SK-N-SH (cell line): ENCODE data around the gene CAMK4. TPM values are rescaled to one million over a fixed set of nuclear protein-coding genes. Genes with fewer than 3 reads are reported as not detected.
A peak's percentile ranks its signal among the peaks of the same experiment; 100 is the strongest.

Source experiments
- CTCF ChIA-PET: fragments of 300-600, 350-600 bp; formaldehyde crosslinking; extraction: SDS; loops from one replicate; lab custom pipeline; 2021; lab: Yijun Ruan, JAX
- POLR2A ChIA-PET: fragments of 350-600 bp; sonication (Branson Sonifier 250); formaldehyde crosslinking; extraction: SDS; loops from one replicate; lab custom pipeline; 2020; ENCODE audit warnings: antibody characterized with exemption, inconsistent platforms; lab: Yijun Ruan, JAX
- DNase-seq: peaks from one replicate; pipeline ENCODE4 v3.0.0; 2012
- H2AFZ ChIP-seq: fragments of 200-600 bp; sonication (generic); 2 replicates; pipeline ENCODE4 v1.8.1; 2016; ENCODE audit warnings: antibody characterized with exemption, mild to moderate bottlenecking, low read depth
- H3F3A ChIP-seq: fragments of 200-600 bp; sonication (generic); replicated peaks from 2 replicates; pipeline ENCODE3; 2016; ENCODE audit warnings: antibody characterized with exemption, mild to moderate bottlenecking; ENCODE audit not compliant: insufficient read depth
- H3K27ac ChIP-seq, 2 experiments: fragments of 200-500 bp in 1 of 2; fragments of 200-600 bp in 1 of 2; sonication (Bioruptor generic) in 1 of 2; sonication (generic), shearing (Covaris generic) in 1 of 2; 2 replicates each; pipeline versions ENCODE4 v1.5.1 to v1.6.1; 2014 to 2016; ENCODE audit warnings: low read depth in 2 of 2, inconsistent platforms in 1 of 2, low read length in 1 of 2, mild to moderate bottlenecking in 1 of 2, mixed read lengths in 1 of 2
- H3K27me3 ChIP-seq: fragments of 200-600 bp; sonication (generic), shearing (Covaris generic); 2 replicates; pipeline ENCODE4 v1.6.1; 2016; ENCODE audit warnings: mixed run types; ENCODE audit not compliant: insufficient read depth
- H3K36me3 ChIP-seq, 2 experiments: fragments of 200-500 bp in 1 of 2; fragments of 200-600 bp in 1 of 2; sonication (Bioruptor generic) in 1 of 2; sonication (generic) in 1 of 2; replicated peaks in 1 of 2; 2 replicates each; pipeline versions ENCODE3 to v1.5.1; 2014 to 2016; ENCODE audit warnings: low read length in 1 of 2, mild to moderate bottlenecking in 1 of 2; ENCODE audit not compliant: insufficient read depth in 2 of 2, control insufficient read depth in 1 of 2
- H3K4me1 ChIP-seq, 2 experiments: fragments of 200-500 bp in 1 of 2; fragments of 200-600 bp in 1 of 2; sonication (Bioruptor generic) in 1 of 2; sonication (generic), shearing (Covaris generic) in 1 of 2; 2 replicates each; pipeline versions ENCODE4 v1.5.1 to v1.6.1; 2014 to 2016; ENCODE audit warnings: low read depth in 1 of 2, low read length in 1 of 2, mixed run types in 1 of 2; ENCODE audit not compliant: insufficient read depth in 2 of 2, control insufficient read depth in 1 of 2
- H3K4me2 ChIP-seq: fragments of 200-600 bp; sonication (generic), shearing (Covaris generic); 2 replicates; pipeline ENCODE4 v1.6.1; 2017; ENCODE audit warnings: mixed run types
- H3K4me3 ChIP-seq, 2 experiments: fragments of 200-500 bp in 1 of 2; fragments of 200-600 bp in 1 of 2; sonication (Bioruptor generic) in 1 of 2; sonication (generic), shearing (Covaris generic) in 1 of 2; 2 replicates each; pipeline versions ENCODE4 v1.5.1 to v1.8.1; 2014 to 2016; ENCODE audit warnings: low read depth in 2 of 2, inconsistent platforms in 1 of 2, low read length in 1 of 2, mild to moderate bottlenecking in 1 of 2, mixed read lengths in 1 of 2, moderate library complexity in 1 of 2
- H3K79me2 ChIP-seq: fragments of 200-600 bp; sonication (generic); 2 replicates; pipeline ENCODE4 v1.8.1; 2017; ENCODE audit warnings: mild to moderate bottlenecking; ENCODE audit not compliant: insufficient read depth
- H3K9ac ChIP-seq: fragments of 200-600 bp; sonication (generic); 2 replicates; pipeline ENCODE4 v1.6.1; 2017; ENCODE audit warnings: mixed run types
- H3K9me2 ChIP-seq: fragments of 200-600 bp; sonication (generic); 2 replicates; pipeline ENCODE4 v1.6.1; 2017; ENCODE audit warnings: mixed run types
- H3K9me3 ChIP-seq: fragments of 200-600 bp; sonication (generic); 2 replicates; pipeline ENCODE4 v1.6.1; 2017; ENCODE audit warnings: mixed run types, mild to moderate bottlenecking, moderate library complexity
- H4K20me1 ChIP-seq: fragments of 200-600 bp; sonication (generic); 2 replicates; pipeline ENCODE4 v1.6.1; 2017; ENCODE audit warnings: mild to moderate bottlenecking, mixed run types; ENCODE audit not compliant: insufficient read depth
- CHD2 ChIP-seq: fragments of 150-350 bp; IDR thresholded peaks from 2 replicates; pipeline ENCODE4 v1.6.1; 2018; ENCODE audit warnings: low read length; ENCODE audit not compliant: partially characterized antibody
- ELF1 ChIP-seq: IDR thresholded peaks from 2 replicates; pipeline ENCODE4 v1.4.0; 2012
- EP300 ChIP-seq, 2 experiments: IDR thresholded peaks; 2 replicates each; pipeline versions ENCODE4 v1.4.0 to v1.6.1; 2012; ENCODE audit warnings: borderline replicate concordance in 1 of 2, low read depth in 1 of 2, low read length in 1 of 2
- EZH2phosphoT487 ChIP-seq: fragments of 200-600 bp; sonication (generic); IDR thresholded peaks from 2 replicates; pipeline ENCODE4 v1.6.1; 2017; ENCODE audit warnings: low read depth, mixed run types, mild to moderate bottlenecking, antibody characterized with exemption, moderate library complexity, borderline replicate concordance
- FOSL2 ChIP-seq: IDR thresholded peaks from 2 replicates; pipeline ENCODE4 v1.4.0; 2012; ENCODE audit warnings: low read depth, mild to moderate bottlenecking, moderate library complexity, borderline replicate concordance
- GABPA ChIP-seq: IDR thresholded peaks from 2 replicates; pipeline ENCODE4 v1.4.0; 2012; ENCODE audit warnings: low read depth, mild to moderate bottlenecking
- GATA2 ChIP-seq: sonication (generic); formaldehyde crosslinking; IDR thresholded peaks from 2 replicates; pipeline ENCODE4 v1.5.0; 2020; ENCODE audit warnings: mild to moderate bottlenecking, missing genetic modification reagents
- MAX ChIP-seq: IDR thresholded peaks from 2 replicates; pipeline ENCODE4 v1.4.0; 2012; ENCODE audit warnings: low read depth
- NFIC ChIP-seq: IDR thresholded peaks from 2 replicates; pipeline ENCODE4 v1.4.0; 2012; ENCODE audit warnings: borderline replicate concordance
- NRF1 ChIP-seq: IDR thresholded peaks from 2 replicates; pipeline ENCODE4 v1.6.1; 2012; ENCODE audit warnings: low read depth, mild to moderate bottlenecking, low read length
- POLR2AphosphoS5 ChIP-seq: IDR thresholded peaks from 2 replicates; pipeline ENCODE4 v1.6.1; 2012; ENCODE audit warnings: low read depth, low read length
- RAD21 ChIP-seq: IDR thresholded peaks from 2 replicates; pipeline ENCODE4 v1.6.1; 2012; ENCODE audit warnings: mild to moderate bottlenecking, low read length
- RCOR1 ChIP-seq: fragments of 150-350 bp; IDR thresholded peaks from 2 replicates; pipeline ENCODE4 v1.6.1; 2017; ENCODE audit warnings: antibody characterized with exemption, low read length
- RXRA ChIP-seq: IDR thresholded peaks from 2 replicates; pipeline ENCODE4 v1.4.0; 2012; ENCODE audit warnings: low read depth, mild to moderate bottlenecking, borderline replicate concordance
- TAF1 ChIP-seq: IDR thresholded peaks from 2 replicates; pipeline ENCODE4 v1.6.1; 2012; ENCODE audit warnings: low read depth, mild to moderate bottlenecking, low read length, moderate library complexity, borderline replicate concordance
- TCF12 ChIP-seq: IDR thresholded peaks from 2 replicates; pipeline ENCODE4 v1.4.0; 2012
- YY1 ChIP-seq: IDR thresholded peaks from 2 replicates; pipeline ENCODE4 v1.4.0; 2012; ENCODE audit warnings: low read depth, mild to moderate bottlenecking
- WGBS: methylation state at CpG from one replicate; pipeline ENCODE4 v1.1.6; 2017; ENCODE audit warnings: low lambda C conversion rate; 5-methylcytosine and 5-hydroxymethylcytosine counted together
- polyA plus RNA-seq, 3 experiments: library from polyadenylated mRNA; depleted of rRNA; stranded (reverse); fragments of >200 nt; gene quantifications; 2 replicates each; pipeline ENCODE4 v1.2.3, GENCODE V29; 2012
- TF ChIP-seq, protein P1 (sequence below): fragments of 150-350 bp; IDR thresholded peaks from 2 replicates; pipeline ENCODE4 v1.6.1; 2017; ENCODE audit warnings: antibody characterized with exemption, low read length, low read depth, borderline replicate concordance
- TF ChIP-seq, protein P2 (sequence below): fragments of 150-350 bp; IDR thresholded peaks from 2 replicates; pipeline ENCODE4 v1.6.1; 2016; ENCODE audit warnings: mild to moderate bottlenecking, low read depth, low read length
- TF ChIP-seq, protein P3 (sequence below): IDR thresholded peaks from 2 replicates; pipeline ENCODE4 v1.6.1; 2012; ENCODE audit warnings: mild to moderate bottlenecking, low read depth, low read length, moderate library complexity

CAMK4 gene
- polyA plus RNA-seq, 1 of the 3 experiments (the other 2 are of a cell fraction), result 4.1 TPM

- CTCF ChIA-PET, result interaction anchor here (1.0 kb wide), 1 partner anchor 14 kb away, joined by 3 read pairs; no protein-coding TSS in a partner anchor
Measured at GRCh38 chr5:111535879-111536549, 311.8 kb downstream of the CAMK4 start.

More at GRCh38 chr5:111535879-111536549, 311.8 kb downstream of the CAMK4 start:
- no peak overlapping the region; the same call in 1 of the 2 replicates for H3K4me2 ChIP-seq
- no peaks in the 10 kb centered on the region for H4K20me1 ChIP-seq
- TF ChIP-seq YY1 (no peak), RAD21 (0 out of 2 replicates have a peak, but pooled peaks have one; percentile 12), RCOR1 (peak; percentile 77; the same call in 1 of the 2 replicates), NFIC (no peak), CHD2 (peak; percentile 58), EZH2phosphoT487 (no peak), TAF1 (no peak), GABPA (no peak), RXRA (no peak), MAX (no peak), FOSL2 (no peak), TCF12 (peak; percentile 43; the same call in 1 of the 2 replicates), ELF1 (no peak), EP300 (IDR thresholded peaks at IDR 0.05; ENCODE audit: borderline replicate concordance in 1 of 2, low read depth in 1 of 2, low read length in 1 of 2) (peak in 1 of 2 experiments; percentile 87; a peak in 2 of 4 replicates), NRF1 (no peak), GATA2 (peak; percentile 63), POLR2AphosphoS5 (peak; percentile 34; the same call in 1 of the 2 replicates)
- TF ChIP-seq, protein P1, sequence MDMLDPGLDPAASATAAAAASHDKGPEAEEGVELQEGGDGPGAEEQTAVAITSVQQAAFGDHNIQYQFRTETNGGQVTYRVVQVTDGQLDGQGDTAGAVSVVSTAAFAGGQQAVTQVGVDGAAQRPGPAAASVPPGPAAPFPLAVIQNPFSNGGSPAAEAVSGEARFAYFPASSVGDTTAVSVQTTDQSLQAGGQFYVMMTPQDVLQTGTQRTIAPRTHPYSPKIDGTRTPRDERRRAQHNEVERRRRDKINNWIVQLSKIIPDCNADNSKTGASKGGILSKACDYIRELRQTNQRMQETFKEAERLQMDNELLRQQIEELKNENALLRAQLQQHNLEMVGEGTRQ, result no peak
- TF ChIP-seq, protein P2, sequence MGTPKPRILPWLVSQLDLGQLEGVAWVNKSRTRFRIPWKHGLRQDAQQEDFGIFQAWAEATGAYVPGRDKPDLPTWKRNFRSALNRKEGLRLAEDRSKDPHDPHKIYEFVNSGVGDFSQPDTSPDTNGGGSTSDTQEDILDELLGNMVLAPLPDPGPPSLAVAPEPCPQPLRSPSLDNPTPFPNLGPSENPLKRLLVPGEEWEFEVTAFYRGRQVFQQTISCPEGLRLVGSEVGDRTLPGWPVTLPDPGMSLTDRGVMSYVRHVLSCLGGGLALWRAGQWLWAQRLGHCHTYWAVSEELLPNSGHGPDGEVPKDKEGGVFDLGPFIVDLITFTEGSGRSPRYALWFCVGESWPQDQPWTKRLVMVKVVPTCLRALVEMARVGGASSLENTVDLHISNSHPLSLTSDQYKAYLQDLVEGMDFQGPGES, result no peak
- TF ChIP-seq, protein P3, sequence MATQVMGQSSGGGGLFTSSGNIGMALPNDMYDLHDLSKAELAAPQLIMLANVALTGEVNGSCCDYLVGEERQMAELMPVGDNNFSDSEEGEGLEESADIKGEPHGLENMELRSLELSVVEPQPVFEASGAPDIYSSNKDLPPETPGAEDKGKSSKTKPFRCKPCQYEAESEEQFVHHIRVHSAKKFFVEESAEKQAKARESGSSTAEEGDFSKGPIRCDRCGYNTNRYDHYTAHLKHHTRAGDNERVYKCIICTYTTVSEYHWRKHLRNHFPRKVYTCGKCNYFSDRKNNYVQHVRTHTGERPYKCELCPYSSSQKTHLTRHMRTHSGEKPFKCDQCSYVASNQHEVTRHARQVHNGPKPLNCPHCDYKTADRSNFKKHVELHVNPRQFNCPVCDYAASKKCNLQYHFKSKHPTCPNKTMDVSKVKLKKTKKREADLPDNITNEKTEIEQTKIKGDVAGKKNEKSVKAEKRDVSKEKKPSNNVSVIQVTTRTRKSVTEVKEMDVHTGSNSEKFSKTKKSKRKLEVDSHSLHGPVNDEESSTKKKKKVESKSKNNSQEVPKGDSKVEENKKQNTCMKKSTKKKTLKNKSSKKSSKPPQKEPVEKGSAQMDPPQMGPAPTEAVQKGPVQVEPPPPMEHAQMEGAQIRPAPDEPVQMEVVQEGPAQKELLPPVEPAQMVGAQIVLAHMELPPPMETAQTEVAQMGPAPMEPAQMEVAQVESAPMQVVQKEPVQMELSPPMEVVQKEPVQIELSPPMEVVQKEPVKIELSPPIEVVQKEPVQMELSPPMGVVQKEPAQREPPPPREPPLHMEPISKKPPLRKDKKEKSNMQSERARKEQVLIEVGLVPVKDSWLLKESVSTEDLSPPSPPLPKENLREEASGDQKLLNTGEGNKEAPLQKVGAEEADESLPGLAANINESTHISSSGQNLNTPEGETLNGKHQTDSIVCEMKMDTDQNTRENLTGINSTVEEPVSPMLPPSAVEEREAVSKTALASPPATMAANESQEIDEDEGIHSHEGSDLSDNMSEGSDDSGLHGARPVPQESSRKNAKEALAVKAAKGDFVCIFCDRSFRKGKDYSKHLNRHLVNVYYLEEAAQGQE, result no peak
- TF ChIP-seq, all 33 proteins: peak for 7
- no peaks in the 10 kb centered on the region for H3K36me3 ChIP-seq
- H3K9me3 ChIP-seq, result no peaks in the 10 kb centered on the region
- peak overlapping the region; percentile 91 to 99 for H3K27ac ChIP-seq
- no peaks in the 10 kb centered on the region for H3K79me2 ChIP-seq
- DNase-seq, result peak; percentile 27
- WGBS, result 52% methylated on average over 1 of the region's 1 CpG
- H3K4me3 ChIP-seq, result no peak overlapping the region
- H3F3A ChIP-seq, result no peaks in the 10 kb centered on the region
- no peak overlapping the region for H2AFZ ChIP-seq
- H3K4me1 ChIP-seq, result peaks cover 0 to 30% of the 10 kb centered on the region in 2 experiments; a peak in 2 of 4 replicates
- no peak overlapping the region for H3K9ac ChIP-seq
- no peaks in the 10 kb centered on the region for H3K27me3 ChIP-seq
- POLR2A ChIA-PET, result no interaction called here
- no peaks in the 10 kb centered on the region for H3K9me2 ChIP-seq
